Adipocyte (in vitro differentiated cells): ENCODE results near the gene OR2H2.
A peak's percentile ranks its signal among the peaks of the same experiment; 100 is the strongest.

Source experiments
- DNase-seq: peaks from one replicate; pipeline ENCODE4 v3.0.0-alpha.2; 2015; ENCODE audit warnings: low read depth
- H3K27me3 ChIP-seq: replicated peaks from 2 replicates; pipeline ENCODE4 v1.7.0; 2013; ENCODE audit warnings: mild to moderate bottlenecking, low read length, moderate library complexity; ENCODE audit not compliant: control insufficient read depth, insufficient read depth
- H3K36me3 ChIP-seq: 2 replicates; pipeline ENCODE4 v1.7.0; 2013; ENCODE audit warnings: low read length, mild to moderate bottlenecking, moderate library complexity; ENCODE audit not compliant: control insufficient read depth, insufficient read depth, severe bottlenecking
- H3K4me1 ChIP-seq: 2 replicates; pipeline ENCODE4 v1.7.0; 2013; ENCODE audit warnings: mild to moderate bottlenecking, low read length, moderate library complexity; ENCODE audit not compliant: control insufficient read depth, insufficient read depth
- H3K4me3 ChIP-seq: 2 replicates; pipeline ENCODE4 v1.7.0; 2013; ENCODE audit warnings: mild to moderate bottlenecking, low read length, moderate library complexity
- H3K9ac ChIP-seq: 2 replicates; pipeline ENCODE4 v1.7.0; 2013; ENCODE audit warnings: mild to moderate bottlenecking, low read length, moderate library complexity
- H3K9me3 ChIP-seq: 2 replicates; pipeline ENCODE4 v1.7.0; 2013; ENCODE audit warnings: mild to moderate bottlenecking, low read length, moderate library complexity; ENCODE audit not compliant: control insufficient read depth

OR2H2 gene

DNA sequence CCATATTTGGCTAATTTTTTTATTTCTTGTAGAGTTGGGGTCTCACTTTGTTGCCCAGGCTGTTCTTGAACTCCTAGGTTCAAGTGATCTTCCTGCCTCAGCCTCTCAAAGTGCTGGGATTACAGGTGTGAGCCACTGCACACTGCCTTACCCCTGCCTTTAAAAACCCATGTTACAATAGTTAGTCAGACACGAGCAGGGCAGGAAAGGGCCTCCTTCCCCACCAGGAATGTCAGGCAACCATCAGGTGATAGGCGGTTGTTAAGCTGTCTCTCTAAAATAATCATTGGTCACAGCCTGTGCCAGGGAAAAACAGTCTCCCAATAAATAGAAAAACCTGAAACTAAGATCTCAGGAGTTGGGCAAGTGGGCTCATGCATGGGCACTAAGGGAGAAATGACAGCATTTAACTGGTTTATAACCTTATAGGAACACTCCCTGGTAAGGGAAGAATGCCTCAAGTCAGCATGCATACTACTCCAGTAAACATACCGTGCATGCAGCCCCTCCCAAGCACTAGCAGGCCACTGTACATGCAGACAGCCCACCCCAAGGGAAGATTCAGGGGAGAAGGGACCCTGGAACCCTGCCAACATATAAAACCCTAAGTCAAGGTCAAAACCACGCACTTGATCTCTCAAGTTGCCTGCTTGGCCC is 8.4 kb downstream of the OR2H2 start:
- Histone ChIP-seq H3K27me3 (peaks cover 10% of the 10 kb centered on the region), H3K9ac (no peak overlapping the region), H3K4me1 (no peaks in the 10 kb centered on the region), H3K9me3 (no peaks in the 10 kb centered on the region), H3K36me3 (no peaks in the 10 kb centered on the region), H3K4me3 (no peak overlapping the region)
- DNase-seq = no peak

DNA sequence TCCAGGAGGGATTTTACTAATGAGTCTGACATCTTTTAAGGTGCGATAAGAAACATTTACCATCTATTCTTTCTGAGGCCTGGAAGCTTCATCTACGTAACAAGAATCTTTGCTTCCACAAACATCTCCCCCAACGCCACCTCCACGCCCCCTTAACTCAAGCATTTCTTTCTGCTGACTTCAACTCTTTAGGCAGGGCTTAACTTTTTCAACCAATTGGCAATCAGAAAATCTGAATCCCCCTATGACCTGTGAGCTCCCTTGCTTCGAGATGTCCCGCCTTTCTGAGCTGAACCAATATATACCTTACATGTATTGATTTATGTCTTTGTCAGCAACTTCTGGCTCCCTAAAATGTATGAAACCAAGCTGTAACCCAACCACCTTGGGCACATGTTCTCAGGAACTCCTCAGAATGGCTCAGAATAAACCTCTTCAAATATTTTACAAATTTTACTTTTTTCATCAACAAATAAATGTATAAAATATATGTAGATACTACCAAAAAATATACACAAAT is 11.5 kb downstream of the OR2H2 start:
- Histone ChIP-seq H3K9me3 (no peaks in the 10 kb centered on the region), H3K4me3 (no peak overlapping the region), H3K4me1 (no peaks in the 10 kb centered on the region), H3K36me3 (no peaks in the 10 kb centered on the region), H3K9ac (no peak overlapping the region), H3K27me3 (peaks cover 6% of the 10 kb centered on the region)
- no peak for DNase-seq

DNA sequence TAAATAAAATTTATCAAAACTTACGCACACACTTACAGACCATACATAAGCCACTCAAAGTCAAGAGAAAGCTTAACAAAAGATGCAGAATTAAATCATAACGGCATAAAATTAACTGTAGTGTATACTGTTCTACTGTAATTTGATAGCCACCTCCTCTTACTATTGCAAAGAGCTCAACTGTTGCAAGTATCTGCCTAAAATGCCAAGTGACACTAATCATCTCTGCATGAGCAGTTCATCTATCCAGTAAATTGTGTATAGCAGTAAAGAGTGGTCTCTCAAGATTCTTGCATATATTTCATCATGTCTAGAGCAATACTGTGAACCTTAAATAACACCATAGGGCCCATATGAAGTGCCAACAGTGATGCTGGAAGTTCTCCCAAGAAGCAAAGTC is 12.3 kb downstream of the OR2H2 start:
- Histone ChIP-seq H3K27me3 (no peaks in the 10 kb centered on the region), H3K4me1 (no peaks in the 10 kb centered on the region), H3K4me3 (no peak overlapping the region), H3K9ac (no peak overlapping the region), H3K9me3 (no peaks in the 10 kb centered on the region), H3K36me3 (no peaks in the 10 kb centered on the region)
- peak; percentile 14 for DNase-seq

DNA sequence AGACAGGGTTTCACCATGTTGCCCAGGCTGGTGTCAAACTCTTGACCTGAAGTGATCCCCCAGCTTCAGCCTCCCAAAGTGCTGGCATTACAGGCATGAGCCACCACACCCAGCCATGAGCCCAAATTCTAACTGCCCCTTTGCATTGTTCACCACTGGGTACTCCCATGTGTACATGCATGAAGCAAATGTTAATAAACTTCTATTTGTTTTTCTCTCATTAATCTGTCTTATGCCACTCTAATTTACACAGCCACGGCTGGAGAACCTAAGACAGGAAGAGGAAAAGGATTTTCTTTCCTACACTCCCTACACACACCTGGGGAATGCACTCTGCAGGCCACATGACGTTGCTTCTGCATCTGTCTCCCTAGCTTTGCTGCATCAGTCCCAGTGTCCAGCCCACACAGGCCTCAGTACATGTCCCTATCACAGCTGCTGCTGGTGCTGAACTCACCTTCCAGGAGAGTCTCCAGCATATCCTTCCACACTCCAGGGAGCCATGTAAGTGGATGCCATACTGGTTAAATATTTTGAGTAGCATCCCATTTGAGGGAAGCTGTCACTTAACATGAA is 13.3 kb downstream of the OR2H2 start:
- no peak for DNase-seq
- no peaks in the 10 kb centered on the region for H3K27me3 ChIP-seq

DNA sequence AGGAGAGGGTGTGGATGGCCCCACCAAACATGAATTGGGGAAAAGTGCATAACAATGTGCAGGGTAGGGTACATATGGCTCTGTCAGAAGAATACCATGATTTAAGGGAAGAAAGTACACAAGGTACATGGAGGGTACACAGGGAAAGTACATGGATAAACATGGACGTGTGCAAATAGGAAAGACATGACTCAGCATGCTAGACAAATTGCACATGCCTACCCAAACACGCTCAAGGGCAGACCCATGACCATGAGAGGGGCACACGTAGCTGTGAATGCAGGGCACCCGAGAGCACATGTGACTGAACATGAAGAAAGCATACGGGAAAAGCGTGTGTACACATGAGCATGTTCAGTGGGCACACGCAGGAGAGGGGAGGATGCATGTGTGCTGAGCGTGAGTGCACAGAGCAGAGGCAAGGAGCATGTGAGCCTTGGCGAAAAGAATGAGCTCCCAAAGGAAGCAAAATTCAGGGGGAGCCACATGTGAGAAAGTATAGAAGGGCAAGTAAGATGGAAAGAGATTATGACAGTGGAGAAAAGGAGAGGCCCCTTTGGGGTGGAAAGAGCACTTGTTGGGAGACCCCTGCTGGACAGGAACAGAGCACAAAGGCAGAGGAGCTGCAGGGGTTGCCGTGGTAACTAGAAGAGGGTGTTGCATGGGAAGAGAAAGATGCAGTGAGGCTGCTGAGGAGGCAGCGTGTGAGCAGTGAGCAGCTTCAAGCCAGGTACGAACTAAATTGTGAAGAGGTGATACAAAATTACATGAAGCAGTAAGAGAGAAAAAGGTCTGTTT is 17.8 kb downstream of the OR2H2 start:
- peaks cover 11% of the 10 kb centered on the region for H3K36me3 ChIP-seq
- peak; percentile 24 for DNase-seq

More for the DNA sequence above, 13.3 kb downstream of the OR2H2 start:
- Histone ChIP-seq H3K4me1 (no peaks in the 10 kb centered on the region), H3K36me3 (no peaks in the 10 kb centered on the region), H3K9me3 (no peaks in the 10 kb centered on the region), H3K4me3 (no peak overlapping the region), H3K9ac (no peak overlapping the region)

DNA sequence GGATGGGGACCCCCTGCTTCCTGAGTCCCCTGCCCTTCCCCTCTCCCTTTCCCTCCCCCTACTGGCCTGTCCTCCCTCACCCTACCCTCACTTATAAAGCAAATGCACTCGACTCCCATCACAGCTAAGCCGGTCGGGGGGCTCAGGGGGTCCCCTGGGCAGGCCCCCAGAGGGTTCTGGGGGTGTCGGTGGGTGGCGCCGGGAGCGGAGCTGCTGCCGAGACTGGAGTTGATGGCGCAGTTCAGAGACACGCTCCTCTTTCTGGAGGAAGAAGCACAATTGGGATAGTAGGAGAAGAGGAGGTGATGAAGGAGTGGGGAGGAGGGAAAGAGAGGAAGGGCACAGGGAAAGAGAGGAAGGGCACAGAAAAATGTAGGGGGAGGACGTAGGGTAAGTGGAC is 18.5 kb downstream of the OR2H2 start:
- Histone ChIP-seq H3K36me3 (peaks cover 13% of the 10 kb centered on the region), H3K4me3 (no peak overlapping the region), H3K27me3 (no peaks in the 10 kb centered on the region), H3K9me3 (no peaks in the 10 kb centered on the region), H3K4me1 (no peaks in the 10 kb centered on the region), H3K9ac (no peak overlapping the region)
- no peak for DNase-seq

More for the DNA sequence above, 17.8 kb downstream of the OR2H2 start:
- Histone ChIP-seq H3K9me3 (no peaks in the 10 kb centered on the region), H3K4me3 (no peak overlapping the region), H3K27me3 (no peaks in the 10 kb centered on the region), H3K4me1 (no peaks in the 10 kb centered on the region), H3K9ac (no peak overlapping the region)

DNA sequence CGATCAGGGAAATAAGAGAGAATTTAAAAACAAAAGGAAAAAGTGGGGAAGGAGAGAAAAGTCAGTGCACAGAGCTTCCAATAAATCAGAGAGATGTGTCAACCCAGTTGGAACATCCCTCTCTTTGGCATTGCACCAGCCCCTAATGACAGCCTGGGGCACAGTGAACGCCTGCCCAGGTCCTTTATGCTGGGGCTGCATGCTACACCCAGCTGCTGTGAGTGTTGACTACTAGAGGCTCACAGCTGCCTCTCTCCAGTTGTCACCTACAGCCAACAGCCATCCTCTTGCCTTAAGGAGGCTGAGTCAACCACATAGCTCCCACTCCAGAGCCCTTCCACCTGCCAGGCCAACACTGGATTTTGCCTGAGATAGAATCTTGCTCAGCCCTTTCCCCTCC is 19.0 kb downstream of the OR2H2 start:
- Histone ChIP-seq H3K27me3 (no peaks in the 10 kb centered on the region), H3K4me1 (no peaks in the 10 kb centered on the region), H3K9me3 (no peaks in the 10 kb centered on the region), H3K4me3 (no peak overlapping the region), H3K9ac (no peak overlapping the region), H3K36me3 (peaks cover 17% of the 10 kb centered on the region)
- no peak for DNase-seq

DNA sequence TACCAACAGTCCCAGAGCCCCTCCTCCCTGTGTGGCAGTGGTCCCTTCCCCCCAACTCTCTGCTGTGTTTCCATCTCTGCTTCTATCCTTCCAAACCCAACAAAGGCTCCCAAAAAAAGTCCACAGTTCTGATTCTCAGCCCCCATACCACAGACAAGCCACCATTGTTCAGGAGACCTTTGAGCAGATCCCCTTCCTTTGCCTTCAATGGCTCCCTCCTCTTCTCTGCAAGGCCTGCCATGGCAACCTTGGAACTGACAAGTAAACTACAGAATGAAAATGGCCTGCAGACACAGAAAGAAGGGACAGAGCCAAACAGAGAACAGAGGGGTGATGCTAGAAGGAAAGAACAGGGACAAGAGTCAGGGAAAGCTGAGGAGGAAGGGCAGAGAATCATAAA is 23.2 kb downstream of the OR2H2 start:
- Histone ChIP-seq H3K36me3 (peaks cover 30% of the 10 kb centered on the region), H3K27me3 (no peaks in the 10 kb centered on the region), H3K9me3 (no peaks in the 10 kb centered on the region), H3K4me3 (no peak overlapping the region), H3K9ac (no peak overlapping the region), H3K4me1 (no peaks in the 10 kb centered on the region)
- no peak for DNase-seq

DNA sequence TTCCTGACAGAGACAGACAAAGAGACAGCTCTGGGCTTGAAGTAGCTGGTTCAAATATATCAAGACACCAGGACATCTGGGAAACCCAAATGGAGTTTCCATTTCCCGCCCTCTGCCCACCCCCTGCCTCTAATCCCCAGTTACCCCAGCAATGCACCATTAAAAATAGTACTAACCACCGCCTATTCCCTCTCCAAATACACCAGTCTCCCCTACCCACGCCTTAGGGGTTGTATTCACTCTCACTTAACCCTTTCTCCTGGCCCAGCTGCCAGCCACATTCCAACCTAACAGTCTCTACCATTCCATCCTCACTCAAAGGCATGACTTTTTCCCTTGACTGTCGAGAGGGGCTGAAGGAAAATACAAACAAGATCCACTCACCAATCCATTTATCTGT is 25.6 kb downstream of the OR2H2 start:
- Histone ChIP-seq H3K9me3 (no peaks in the 10 kb centered on the region), H3K4me3 (no peak overlapping the region), H3K27me3 (no peaks in the 10 kb centered on the region), H3K4me1 (no peaks in the 10 kb centered on the region), H3K9ac (no peak overlapping the region), H3K36me3 (peaks cover 35% of the 10 kb centered on the region)
- DNase-seq = no peak

DNA sequence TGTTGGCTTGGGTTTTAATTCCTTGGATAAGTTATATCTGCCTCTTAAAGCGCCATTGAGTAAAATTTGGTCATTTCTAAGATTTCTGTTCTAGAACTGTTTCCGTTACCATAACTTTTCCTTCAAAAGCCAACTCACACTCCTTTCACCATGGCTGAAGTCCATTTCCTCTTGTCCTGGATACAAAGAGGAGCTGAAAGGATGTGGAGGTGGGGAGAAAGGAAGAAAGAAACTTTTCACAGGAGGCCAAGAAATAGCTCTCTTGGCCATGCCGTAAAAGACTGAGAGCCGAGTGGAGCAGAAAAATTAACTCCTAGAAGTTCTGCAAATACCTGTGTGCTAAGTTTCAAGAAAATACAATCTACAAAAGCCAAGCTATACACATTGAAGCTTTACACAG is 26.5 kb downstream of the OR2H2 start:
- no peaks in the 10 kb centered on the region for H3K4me1 ChIP-seq
- H3K9me3 ChIP-seq = no peaks in the 10 kb centered on the region
- H3K9ac ChIP-seq = no peak overlapping the region
- DNase-seq = no peak
- H3K27me3 ChIP-seq = no peaks in the 10 kb centered on the region
- no peak overlapping the region for H3K4me3 ChIP-seq
- peaks cover 31% of the 10 kb centered on the region for H3K36me3 ChIP-seq

DNA sequence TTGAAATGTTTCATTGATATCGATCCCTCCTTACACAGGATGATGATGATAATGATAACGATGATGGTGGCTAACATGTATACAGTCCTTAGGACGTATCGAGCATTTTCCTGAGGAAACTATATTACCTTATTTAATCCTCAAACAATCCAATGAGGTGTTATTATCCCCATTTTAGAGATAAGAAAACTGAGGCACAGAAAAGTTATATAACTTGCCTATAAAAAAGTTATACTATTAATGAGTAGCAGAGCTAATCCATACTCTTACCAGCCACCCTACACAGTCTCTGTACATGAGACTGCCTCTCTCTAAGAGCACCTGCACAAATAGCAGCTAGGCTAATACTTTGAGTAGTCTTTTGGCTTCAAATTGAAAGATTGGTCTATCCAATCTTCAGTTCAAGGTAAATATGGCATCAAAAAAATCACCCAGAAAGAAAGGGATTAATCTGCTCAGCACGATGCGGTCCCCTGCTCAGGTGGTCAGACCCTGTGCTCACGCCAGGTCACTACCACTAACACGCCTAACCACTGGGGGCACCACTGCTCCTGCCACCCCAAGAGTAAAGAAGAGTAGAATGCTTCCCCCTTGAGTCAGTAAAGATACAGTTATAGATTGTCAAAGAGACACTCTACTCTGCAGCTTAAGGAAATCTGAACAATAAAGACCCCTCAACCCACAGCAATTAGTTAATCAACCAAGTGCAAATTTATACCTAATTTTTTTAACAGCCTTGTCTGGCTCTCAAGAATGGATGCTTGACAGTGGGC is 33.0 kb downstream of the OR2H2 start:
- no peak overlapping the region for H3K4me3 ChIP-seq
- peaks cover 17% of the 10 kb centered on the region for H3K36me3 ChIP-seq
- DNase-seq = no peak
- no peak overlapping the region for H3K9ac ChIP-seq
- H3K27me3 ChIP-seq = no peaks in the 10 kb centered on the region
- H3K9me3 ChIP-seq = no peaks in the 10 kb centered on the region
- H3K4me1 ChIP-seq = no peaks in the 10 kb centered on the region
